ENCODE data around the gene APAF1. TPM values are rescaled to one million over a fixed set of nuclear protein-coding genes. Genes with fewer than 3 reads are reported as not detected.

The APAF1 gene
- total RNA-seq, 2 experiments from 2014 or later: 14.7 to 28.6 TPM

GRCh38 chr12:98741196-98741555, 96.1 kb downstream of the APAF1 start:
- POLR2A ChIA-PET: no interaction called here
- Histone ChIP-seq H2AFZ (ENCODE audit: low read length) (no peak overlapping the region), H4K20me1 (ENCODE audit: insufficient read depth, low read length) (no peaks in the 10 kb centered on the region), H3K4me2 (ENCODE audit: low read length) (no peak overlapping the region), H3K27ac (ENCODE audit: low read depth, low read length, poor library complexity, severe bottlenecking) (no peak overlapping the region), H3K9me3 (ENCODE audit: low read length) (no peaks in the 10 kb centered on the region), H3K4me1 (ENCODE audit: insufficient read depth, low read length, poor library complexity, severe bottlenecking) (no peaks in the 10 kb centered on the region), H3K36me3 (ENCODE audit: insufficient read depth, low read length) (no peaks in the 10 kb centered on the region), H3K79me2 (ENCODE audit: insufficient read depth, low read depth, low read length) (no peaks in the 10 kb centered on the region), H3K9me2 (ENCODE audit: insufficient read depth, low read length) (no peaks in the 10 kb centered on the region), H3K4me3 (ENCODE audit: low read depth, low read length, poor library complexity, severe bottlenecking) (no peak overlapping the region)
- BruUV-seq (replicated peaks): no TSS peak
- no peak for DNase-seq (ENCODE audit: low spot score)
- intact Hi-C loops (cut with micrococcal nuclease; ENCODE audit: unreplicated experiment): no loop called here
- TF ChIP-seq EZH2phosphoT487 (IDR thresholded peaks at IDR 0.05; ENCODE audit: borderline replicate concordance, low read depth, low read length): no peak
- TF ChIP-seq CTCF (conservative IDR thresholded peaks at IDR 0.05; ENCODE audit: low read length): no peak
- CTCF ChIA-PET (ENCODE audit: unreplicated experiment): no interaction called here

GRCh38 chr12:98741556-98742265, 96.6 kb downstream of the APAF1 start:
- Histone ChIP-seq H3K4me3 (ENCODE audit: low read depth, low read length, poor library complexity, severe bottlenecking) (no peak overlapping the region), H3K79me2 (ENCODE audit: insufficient read depth, low read depth, low read length) (no peaks in the 10 kb centered on the region), H3K4me2 (ENCODE audit: low read length) (no peak overlapping the region), H3K9me2 (ENCODE audit: insufficient read depth, low read length) (no peaks in the 10 kb centered on the region), H3K4me1 (ENCODE audit: insufficient read depth, low read length, poor library complexity, severe bottlenecking) (no peaks in the 10 kb centered on the region), H4K20me1 (ENCODE audit: insufficient read depth, low read length) (no peaks in the 10 kb centered on the region), H3K27ac (ENCODE audit: low read depth, low read length, poor library complexity, severe bottlenecking) (no peak overlapping the region), H2AFZ (ENCODE audit: low read length) (no peak overlapping the region), H3K36me3 (ENCODE audit: insufficient read depth, low read length) (no peaks in the 10 kb centered on the region), H3K9me3 (ENCODE audit: low read length) (no peaks in the 10 kb centered on the region)
- BruUV-seq (replicated peaks): no TSS peak
- no peak for TF ChIP-seq EZH2phosphoT487 (IDR thresholded peaks at IDR 0.05; ENCODE audit: borderline replicate concordance, low read depth, low read length)
- no peak for TF ChIP-seq CTCF (conservative IDR thresholded peaks at IDR 0.05; ENCODE audit: low read length)
- CTCF ChIA-PET (ENCODE audit: unreplicated experiment): interaction anchor here (0.6 to 1.0 kb wide), 2 partner anchors 13 to 994 kb away, joined by 3 to 4 read pairs; no protein-coding TSS in a partner anchor
- no peak for DNase-seq (ENCODE audit: low spot score)
- intact Hi-C loops (cut with micrococcal nuclease; ENCODE audit: unreplicated experiment): no loop called here
- POLR2A ChIA-PET: interaction anchor here (0.6 to 1.4 kb wide), 6 partner anchors 10 to 1197 kb away, joined by 3 to 6 read pairs (median 4); no protein-coding TSS in a partner anchor

GRCh38 chr12:98743362-98743953, 98.4 kb downstream of the APAF1 start:
- H3K4me1 ChIP-seq (ENCODE audit: insufficient read depth, low read length, poor library complexity, severe bottlenecking): no peaks in the 10 kb centered on the region

More at GRCh38 chr12:98743362-98743953, 98.4 kb downstream of the APAF1 start:
- Histone ChIP-seq H3K9me3 (ENCODE audit: low read length) (no peaks in the 10 kb centered on the region), H2AFZ (ENCODE audit: low read length) (no peak overlapping the region), H4K20me1 (ENCODE audit: insufficient read depth, low read length) (no peaks in the 10 kb centered on the region), H3K36me3 (ENCODE audit: insufficient read depth, low read length) (no peaks in the 10 kb centered on the region), H3K4me3 (ENCODE audit: low read depth, low read length, poor library complexity, severe bottlenecking) (no peak overlapping the region), H3K4me2 (ENCODE audit: low read length) (no peak overlapping the region), H3K9me2 (ENCODE audit: insufficient read depth, low read length) (no peaks in the 10 kb centered on the region), H3K27ac (ENCODE audit: low read depth, low read length, poor library complexity, severe bottlenecking) (no peak overlapping the region), H3K79me2 (ENCODE audit: insufficient read depth, low read depth, low read length) (no peaks in the 10 kb centered on the region)
- BruUV-seq (replicated peaks): no TSS peak
- CTCF ChIA-PET (ENCODE audit: unreplicated experiment): no interaction called here
- DNase-seq (ENCODE audit: low spot score): peak; percentile 16
- TF ChIP-seq CTCF (conservative IDR thresholded peaks at IDR 0.05; ENCODE audit: low read length) (peak; percentile 81), EZH2phosphoT487 (IDR thresholded peaks at IDR 0.05; ENCODE audit: borderline replicate concordance, low read depth, low read length) (no peak)
- POLR2A ChIA-PET: no interaction called here
- intact Hi-C loops (cut with micrococcal nuclease; ENCODE audit: unreplicated experiment): no loop called here

Measured in OCI-LY7 (cell line).